Bronchial epithelial cell (primary cell): ENCODE results near the gene PLCXD3. TPM values are rescaled to one million over a fixed set of nuclear protein-coding genes. Genes with fewer than 3 reads are reported as not detected.
A peak's percentile ranks its signal among the peaks of the same experiment; 100 is the strongest.

Experiments
- DNase-seq: peaks from one replicate; pipeline ENCODE4 v3.0.0-alpha.2; 2010; ENCODE audit warnings: low read depth
- FAIRE-seq: peaks from 2 replicates; lab custom pipeline; 2011; peaks lifted over from hg19 to GRCh38; lab: Jason Lieb, UNC
- H3K27me3 ChIP-seq: 2 replicates; pipeline ENCODE4 v1.5.1; 2011; ENCODE audit warnings: low read length; ENCODE audit not compliant: control insufficient read depth, insufficient read depth
- H3K36me3 ChIP-seq: 2 replicates; pipeline ENCODE4 v1.5.1; 2011; ENCODE audit warnings: low read length; ENCODE audit not compliant: control insufficient read depth, insufficient read depth
- H3K4me3 ChIP-seq: 2 replicates; pipeline ENCODE4 v1.5.1; 2011; ENCODE audit warnings: mild to moderate bottlenecking, low read depth, low read length, control low read depth
- total RNA-seq: library from RNA; depleted of rRNA; stranded (reverse); fragments of >200 nt; gene quantifications from 2 replicates; pipeline ENCODE4 v1.2.1, GENCODE V29; 2014
- TF ChIP-seq, protein P1 (sequence below): IDR thresholded peaks from 2 replicates; pipeline ENCODE4 v1.5.1; 2011; ENCODE audit warnings: mild to moderate bottlenecking, moderate library complexity, low read length, control low read depth, inconsistent platforms; ENCODE audit not compliant: insufficient read depth, severe bottlenecking

Gene PLCXD3
- total RNA-seq, 1 donor from 2014 or later, result not detected

DNA sequence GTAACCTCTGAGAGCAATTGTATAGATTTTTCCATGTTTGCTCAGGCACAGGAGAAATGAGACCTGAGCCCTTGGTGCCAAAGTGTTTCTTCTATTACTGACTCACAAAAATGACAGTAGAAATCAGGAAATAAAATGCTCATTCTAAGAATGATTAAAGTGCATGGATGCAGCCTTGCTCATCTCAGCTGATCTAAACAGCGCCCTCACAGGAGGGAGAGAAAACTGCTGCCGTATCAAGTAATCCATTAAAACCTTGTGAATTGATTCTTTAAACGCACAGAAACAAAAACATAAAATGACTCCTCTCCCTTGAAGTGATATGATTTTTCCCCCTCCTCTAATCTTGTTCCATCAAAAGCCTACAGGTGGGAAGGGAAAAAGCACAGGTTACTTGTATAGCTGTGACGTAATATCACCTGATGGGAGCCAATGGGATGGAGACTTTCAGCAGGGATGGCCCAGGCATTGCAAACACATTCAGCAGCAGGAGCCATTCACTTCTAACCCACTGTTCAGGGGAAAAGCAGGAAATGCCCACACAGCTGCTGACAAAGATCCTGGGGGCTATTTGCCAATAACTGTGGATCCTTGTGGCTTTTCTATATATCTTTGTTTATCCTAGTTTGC is 76.7 kb downstream of the PLCXD3 start:
- no peak for FAIRE-seq

DNA sequence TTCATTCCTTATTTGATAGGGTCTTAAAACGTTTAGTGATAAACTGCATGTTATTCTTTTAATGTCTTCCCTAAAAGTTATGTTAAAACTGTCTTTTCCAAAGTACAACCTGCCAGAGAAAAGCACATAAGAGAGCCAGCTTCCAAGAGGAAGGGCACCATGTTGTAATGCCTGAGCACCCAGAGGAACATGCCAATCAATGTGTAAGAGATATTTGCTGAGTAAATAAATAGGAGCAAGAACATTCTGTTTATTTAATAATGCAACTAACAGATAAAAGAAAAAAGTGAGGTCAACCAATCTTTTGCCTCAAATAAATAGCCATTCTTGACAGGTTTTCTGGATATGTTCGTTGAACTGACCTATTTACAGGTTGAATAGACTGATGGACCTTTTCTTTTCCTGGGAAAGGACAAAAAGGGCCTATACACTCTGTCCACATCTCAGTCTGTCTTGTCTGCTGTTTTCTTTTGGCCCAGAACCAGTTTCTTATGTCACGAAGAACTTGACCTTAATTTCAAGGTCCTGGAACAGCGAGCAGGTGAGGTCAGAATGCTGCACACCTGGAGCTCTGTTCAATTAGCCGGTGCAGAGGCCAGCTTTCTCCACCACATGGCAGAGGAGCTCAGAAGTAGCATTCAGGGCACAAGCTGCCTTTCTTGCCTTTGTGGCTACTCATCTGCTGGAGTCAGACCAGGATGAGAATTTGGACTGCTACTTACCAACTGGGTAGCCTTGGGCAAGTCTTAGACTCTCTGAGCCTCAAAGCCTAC is 77.7 kb downstream of the PLCXD3 start:
- no peak for DNase-seq
- Histone ChIP-seq H3K36me3 (no peaks in the 10 kb centered on the region), H3K4me3 (no peak overlapping the region), H3K27me3 (no peaks in the 10 kb centered on the region)
- no peak for FAIRE-seq
- TF ChIP-seq, protein P1, sequence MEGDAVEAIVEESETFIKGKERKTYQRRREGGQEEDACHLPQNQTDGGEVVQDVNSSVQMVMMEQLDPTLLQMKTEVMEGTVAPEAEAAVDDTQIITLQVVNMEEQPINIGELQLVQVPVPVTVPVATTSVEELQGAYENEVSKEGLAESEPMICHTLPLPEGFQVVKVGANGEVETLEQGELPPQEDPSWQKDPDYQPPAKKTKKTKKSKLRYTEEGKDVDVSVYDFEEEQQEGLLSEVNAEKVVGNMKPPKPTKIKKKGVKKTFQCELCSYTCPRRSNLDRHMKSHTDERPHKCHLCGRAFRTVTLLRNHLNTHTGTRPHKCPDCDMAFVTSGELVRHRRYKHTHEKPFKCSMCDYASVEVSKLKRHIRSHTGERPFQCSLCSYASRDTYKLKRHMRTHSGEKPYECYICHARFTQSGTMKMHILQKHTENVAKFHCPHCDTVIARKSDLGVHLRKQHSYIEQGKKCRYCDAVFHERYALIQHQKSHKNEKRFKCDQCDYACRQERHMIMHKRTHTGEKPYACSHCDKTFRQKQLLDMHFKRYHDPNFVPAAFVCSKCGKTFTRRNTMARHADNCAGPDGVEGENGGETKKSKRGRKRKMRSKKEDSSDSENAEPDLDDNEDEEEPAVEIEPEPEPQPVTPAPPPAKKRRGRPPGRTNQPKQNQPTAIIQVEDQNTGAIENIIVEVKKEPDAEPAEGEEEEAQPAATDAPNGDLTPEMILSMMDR, result no peak

More for the DNA sequence above, 76.7 kb downstream of the PLCXD3 start:
- TF ChIP-seq, protein P1, result peak; percentile 29
- DNase-seq, result no peak
- no peak overlapping the region for H3K4me3 ChIP-seq
- no peaks in the 10 kb centered on the region for H3K36me3 ChIP-seq
- no peaks in the 10 kb centered on the region for H3K27me3 ChIP-seq

DNA sequence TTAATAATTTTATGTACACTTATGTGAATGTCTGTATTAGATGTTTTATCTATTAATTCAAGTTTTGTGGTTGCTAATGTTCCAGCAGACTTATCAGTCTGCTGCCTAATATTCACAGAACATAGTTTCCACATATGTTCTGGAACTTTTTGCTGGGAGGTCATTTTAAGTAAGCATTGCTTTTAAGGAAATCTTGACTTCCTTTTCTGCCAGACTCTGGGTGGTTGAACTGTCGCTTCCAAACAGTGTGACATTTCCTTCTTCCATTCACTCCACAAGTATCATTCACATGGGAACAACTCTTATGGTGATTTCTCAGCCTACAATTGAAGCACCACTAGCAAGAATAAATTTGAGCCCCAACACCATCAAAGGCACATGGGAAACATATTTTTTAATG is 82.9 kb downstream of the PLCXD3 start:
- Histone ChIP-seq H3K4me3 (no peak overlapping the region), H3K36me3 (no peaks in the 10 kb centered on the region), H3K27me3 (no peaks in the 10 kb centered on the region)
- FAIRE-seq, result no peak
- TF ChIP-seq, protein P1, result no peak
- no peak for DNase-seq

DNA sequence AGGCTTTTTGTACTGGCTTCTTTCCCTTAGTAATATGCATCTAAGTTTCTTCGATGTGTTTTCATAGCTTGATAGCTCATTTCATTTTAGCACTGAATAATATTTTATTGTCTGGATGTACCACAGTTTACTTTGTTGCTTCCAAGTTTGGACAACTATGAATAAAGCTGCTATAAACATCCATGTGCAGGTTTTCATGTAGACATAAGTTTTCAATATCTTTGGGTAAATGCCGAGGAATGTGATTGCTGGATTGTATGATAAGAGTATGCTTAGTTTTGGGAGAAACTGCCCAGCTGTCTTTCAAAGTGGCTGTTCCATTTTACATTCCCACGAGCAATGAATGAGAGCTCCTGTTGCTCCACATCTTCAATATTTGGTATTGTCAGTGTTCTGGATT is 84.7 kb downstream of the PLCXD3 start:
- no peaks in the 10 kb centered on the region for H3K36me3 ChIP-seq
- DNase-seq (no peak), FAIRE-seq (no peak)
- H3K27me3 ChIP-seq, result no peaks in the 10 kb centered on the region
- H3K4me3 ChIP-seq, result no peak overlapping the region
- TF ChIP-seq, protein P1, result no peak

DNA sequence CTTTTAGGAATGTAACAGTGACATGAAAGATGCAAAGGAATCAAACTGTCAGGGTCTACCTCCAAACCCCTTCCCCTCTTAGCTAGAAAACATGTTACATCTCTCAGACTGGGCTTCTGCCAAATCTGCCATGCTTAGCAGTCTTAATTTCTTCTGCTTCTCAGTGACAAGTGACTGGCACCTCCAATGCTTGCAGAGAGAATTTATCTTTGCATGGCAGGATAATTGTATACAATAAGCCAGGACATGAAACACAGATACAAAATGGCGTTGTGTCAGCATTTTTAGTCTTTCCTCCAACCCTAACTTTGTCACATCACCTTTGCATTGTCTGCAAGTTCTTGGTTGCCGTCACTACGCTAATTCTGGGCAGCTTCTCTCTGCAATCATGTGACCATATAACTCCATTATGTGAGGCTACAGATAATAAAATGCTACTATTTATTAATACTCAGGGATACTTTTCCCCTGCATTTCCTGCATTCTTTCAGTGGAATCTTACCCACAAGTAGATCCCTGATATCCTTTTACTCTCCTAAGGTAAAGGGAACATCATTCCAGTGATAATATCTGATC is 89.8 kb downstream of the PLCXD3 start:
- FAIRE-seq (no peak), DNase-seq (no peak)
- Histone ChIP-seq H3K27me3 (no peaks in the 10 kb centered on the region), H3K36me3 (no peaks in the 10 kb centered on the region), H3K4me3 (no peak overlapping the region)
- TF ChIP-seq, protein P1, result no peak
